Natural killer cell (primary cell): ENCODE results near the gene OPRL1. TPM values are rescaled to one million over a fixed set of nuclear protein-coding genes. Genes with fewer than 3 reads are reported as not detected.
A peak's percentile ranks its signal among the peaks of the same experiment; 100 is the strongest.

ENCODE experiments used
- ATAC-seq, 3 donors: fragments of 150-1000 bp in 2 of 3; fragments of 200-7000 bp in 1 of 3; cut with Tn5 transposase; 1 replicate in 1 of 3; 2 replicates in 2 of 3; pipeline ENCODE4 v1.10.0; 2021; ENCODE audit warnings: mild to moderate bottlenecking in 2 of 3, moderate library complexity in 2 of 3
- DNase-seq, 2 donors: peaks; one replicate each; pipeline versions ENCODE4 v3.0.0 to v3.0.0-alpha.2; 2013 to 2021; ENCODE audit warnings: mixed read lengths in 1 of 2
- H3K27ac ChIP-seq: one replicate; pipeline ENCODE4 v1.5.1; 2013; ENCODE audit warnings: mild to moderate bottlenecking, low read length
- H3K27me3 ChIP-seq: one replicate; pipeline ENCODE4 v1.6.1; 2013; ENCODE audit warnings: low read length; ENCODE audit not compliant: control insufficient read depth, insufficient read depth
- H3K36me3 ChIP-seq: one replicate; pipeline ENCODE4 v1.6.1; 2013; ENCODE audit warnings: low read length; ENCODE audit not compliant: control insufficient read depth, insufficient read depth
- H3K4me1 ChIP-seq: one replicate; pipeline ENCODE4 v1.6.1; 2013; ENCODE audit warnings: low read length; ENCODE audit not compliant: control insufficient read depth, insufficient read depth
- H3K4me3 ChIP-seq: one replicate; pipeline ENCODE4 v1.5.1; 2013; ENCODE audit warnings: low read length
- H3K9me3 ChIP-seq: one replicate; pipeline ENCODE4 v1.6.1; 2013; ENCODE audit warnings: low read length; ENCODE audit not compliant: control insufficient read depth, insufficient read depth
- H3K27ac Mint-ChIP-seq, 2 donors: one replicate each; pipeline ENCODE4 v1.8.0; 2022; ENCODE audit warnings: mild to moderate bottlenecking in 2 of 2, mixed read lengths in 2 of 2, moderate library complexity in 1 of 2
- H3K27me3 Mint-ChIP-seq, 2 donors: one replicate each; pipeline ENCODE4 v1.8.0; 2022; ENCODE audit warnings: low read depth in 2 of 2, mixed read lengths in 2 of 2
- H3K36me3 Mint-ChIP-seq: one replicate; pipeline ENCODE4 v1.8.0; 2022; ENCODE audit warnings: mixed read lengths
- H3K4me1 Mint-ChIP-seq, 2 donors: one replicate each; pipeline ENCODE4 v1.8.0; 2022; ENCODE audit warnings: mixed read lengths in 2 of 2
- H3K4me3 Mint-ChIP-seq: one replicate; pipeline ENCODE4 v1.8.0; 2022; ENCODE audit warnings: mild to moderate bottlenecking, moderate library complexity, mixed read lengths
- H3K9me3 Mint-ChIP-seq, 2 donors: one replicate each; pipeline ENCODE4 v1.8.0; 2022; ENCODE audit warnings: mixed read lengths in 2 of 2
- CTCF ChIP-seq: fragments of 200-600 bp; IDR thresholded peaks from one replicate; pipeline ENCODE4 v1.8.0; 2022; ENCODE audit warnings: antibody characterized with exemption
- WGBS: methylation state at CpG from one replicate; pipeline ENCODE4 v1.1.7; 2013; ENCODE audit warnings: missing lambda C conversion rate; ENCODE audit not compliant: insufficient coverage; 5-methylcytosine and 5-hydroxymethylcytosine counted together
- intact Hi-C: fragments of 100-400 bp; cut with micrococcal nuclease; formaldehyde crosslinking; loops from one replicate; pipeline ENCODE4 v1.14.2; 2022
- total RNA-seq, 4 donors: library from RNA; stranded (reverse); fragments of 120-200 nt in 1 of 4; gene quantifications; one replicate each; pipeline versions ENCODE4 v1.2.3 to v1.2.4, GENCODE V29; 2013 to 2022

OPRL1 gene
- total RNA-seq, 3 donors from 2014 or later (not counting 1 experiment from before 2014, with no cell fraction given): 1.2 to 2.2 (median 1.4) TPM

GRCh38 chr20:64095927-64096326 is 16.0 kb downstream of the OPRL1 start:
- TF ChIP-seq CTCF: no peak
- H3K4me1 ChIP-seq: peaks cover 23% of the 10 kb centered on the region

GRCh38 chr20:64096535-64096934 is 16.7 kb downstream of the OPRL1 start:
- peak overlapping the region in 1 of 2 donors; percentile 17 for H3K27ac Mint-ChIP-seq
- H3K4me1 ChIP-seq: peaks cover 29% of the 10 kb centered on the region
- H3K36me3 Mint-ChIP-seq: no peaks in the 10 kb centered on the region
- peaks cover 7 to 10% of the 10 kb centered on the region in 2 donors for H3K27me3 Mint-ChIP-seq
- H3K4me1 Mint-ChIP-seq: peaks cover 0 to 12% of the 10 kb centered on the region in 2 donors
- no peak for TF ChIP-seq CTCF
- H3K9me3 Mint-ChIP-seq: peaks cover 4 to 5% of the 10 kb centered on the region in 2 donors
- no peak overlapping the region for H3K27ac ChIP-seq
- H3K4me3 Mint-ChIP-seq: no peak overlapping the region
- no peak for ATAC-seq
- intact Hi-C loops: no loop called here
- peaks cover 6% of the 10 kb centered on the region for H3K27me3 ChIP-seq
- H3K4me3 ChIP-seq: no peak overlapping the region
- 79% methylated on average over 6 of the region's 6 CpGs for WGBS
- H3K9me3 ChIP-seq: no peaks in the 10 kb centered on the region
- H3K36me3 ChIP-seq: no peaks in the 10 kb centered on the region
- DNase-seq: no peak

More at GRCh38 chr20:64095927-64096326, 16.0 kb downstream of the OPRL1 start:
- Mint-ChIP-seq H3K27me3 (peaks cover under 1 to 4% of the 10 kb centered on the region in 2 donors), H3K36me3 (no peaks in the 10 kb centered on the region), H3K27ac (no peak overlapping the region), H3K9me3 (peaks cover 4 to 5% of the 10 kb centered on the region in 2 donors), H3K4me3 (no peak overlapping the region), H3K4me1 (peaks cover 0 to 9% of the 10 kb centered on the region in 2 donors)
- H3K27me3 ChIP-seq: no peaks in the 10 kb centered on the region
- intact Hi-C loops: no loop called here
- H3K36me3 ChIP-seq: no peaks in the 10 kb centered on the region
- ATAC-seq: no peak
- no peak overlapping the region for H3K27ac ChIP-seq
- WGBS: 86% methylated on average over 11 of the region's 11 CpGs
- H3K4me3 ChIP-seq: no peak overlapping the region
- no peaks in the 10 kb centered on the region for H3K9me3 ChIP-seq
- DNase-seq: no peak

GRCh38 chr20:64098471-64099013 is 18.7 kb downstream of the OPRL1 start:
- Histone ChIP-seq H3K4me1 (peaks cover 41% of the 10 kb centered on the region), H3K9me3 (no peaks in the 10 kb centered on the region), H3K27me3 (peaks cover 17% of the 10 kb centered on the region), H3K36me3 (no peaks in the 10 kb centered on the region), H3K27ac (no peak overlapping the region), H3K4me3 (no peak overlapping the region)
- ATAC-seq (no peak), DNase-seq (no peak)
- Mint-ChIP-seq H3K27me3 (peaks cover 12 to 20% of the 10 kb centered on the region in 2 donors), H3K4me3 (no peak overlapping the region), H3K4me1 (peaks cover 0 to 19% of the 10 kb centered on the region in 2 donors), H3K36me3 (no peaks in the 10 kb centered on the region), H3K9me3 (peaks cover 4 to 5% of the 10 kb centered on the region in 2 donors), H3K27ac (no peak overlapping the region)
- no peak for TF ChIP-seq CTCF
- WGBS: 95% methylated on average over 28 of the region's 28 CpGs
- intact Hi-C loops: no loop called here
